HepG2 (cell line): ENCODE results near the gene CEP20. TPM values are rescaled to one million over a fixed set of nuclear protein-coding genes. Genes with fewer than 3 reads are reported as not detected.

Experiments
- ATRX ChIP-seq: sonication (generic); formaldehyde crosslinking; IDR thresholded peaks from 2 replicates; pipeline ENCODE4 v1.4.0; 2020; ENCODE audit warnings: missing genetic modification reagents, borderline replicate concordance
- BORCS8-MEF2B ChIP-seq: sonication (generic); formaldehyde crosslinking; IDR thresholded peaks from 2 replicates; pipeline ENCODE4 v1.8.0; 2022; ENCODE audit warnings: mild to moderate bottlenecking, missing genetic modification reagents
- ETV5 ChIP-seq: IDR thresholded peaks from 2 replicates; pipeline ENCODE4 v1.6.1; 2018; ENCODE audit warnings: missing biosample characterization, missing genetic modification reagents, inconsistent platforms, borderline replicate concordance
- GATAD1 ChIP-seq: IDR thresholded peaks from 2 replicates; pipeline ENCODE4 v1.6.1; 2016; ENCODE audit warnings: missing genetic modification reagents, missing compliant biosample characterization
- GPN1 ChIP-seq: sonication (generic); formaldehyde crosslinking; IDR thresholded peaks from 2 replicates; pipeline ENCODE4 v1.5.1; 2020; ENCODE audit warnings: missing genetic modification reagents, borderline replicate concordance
- HES4 ChIP-seq: sonication (generic); formaldehyde crosslinking; IDR thresholded peaks from 2 replicates; pipeline ENCODE4 v1.9.0; 2021; ENCODE audit warnings: mild to moderate bottlenecking, missing genetic modification reagents, borderline replicate concordance
- HMG20A ChIP-seq: IDR thresholded peaks from 2 replicates; pipeline ENCODE4 v1.6.1; 2016; ENCODE audit warnings: borderline replicate concordance
- HOXA5 ChIP-seq: sonication (generic); formaldehyde crosslinking; IDR thresholded peaks from 2 replicates; pipeline ENCODE4 v1.4.0; 2020; ENCODE audit warnings: missing genetic modification reagents
- IKZF1 ChIP-seq: fragments of 450-650 bp; IDR thresholded peaks from 2 replicates; pipeline ENCODE4 v1.7.1; 2016
- MAFG ChIP-seq: sonication (generic); formaldehyde crosslinking; IDR thresholded peaks from 2 replicates; pipeline ENCODE4 v1.5.1; 2020; ENCODE audit warnings: mild to moderate bottlenecking, missing genetic modification reagents
- MEF2D ChIP-seq: sonication (generic); formaldehyde crosslinking; IDR thresholded peaks from 2 replicates; pipeline ENCODE4 v1.5.1; 2020; ENCODE audit warnings: mild to moderate bottlenecking, missing genetic modification reagents
- REPIN1 ChIP-seq: sonication (generic); formaldehyde crosslinking; IDR thresholded peaks from 2 replicates; pipeline ENCODE4 v1.8.0; 2022; ENCODE audit warnings: missing genetic modification reagents, low read depth, mild to moderate bottlenecking, borderline replicate concordance
- RFX3 ChIP-seq: IDR thresholded peaks from 2 replicates; pipeline ENCODE4 v1.6.1; 2016; ENCODE audit warnings: missing biosample characterization, missing genetic modification reagents
- SALL1 ChIP-seq: sonication (generic); formaldehyde crosslinking; IDR thresholded peaks from 2 replicates; pipeline ENCODE4 v1.8.0; 2022; ENCODE audit warnings: mild to moderate bottlenecking, missing genetic modification reagents
- ZBTB21 ChIP-seq: sonication (generic); formaldehyde crosslinking; IDR thresholded peaks from 2 replicates; pipeline ENCODE4 v1.4.0; 2020; ENCODE audit warnings: missing genetic modification reagents
- ZFAT ChIP-seq: sonication (generic); formaldehyde crosslinking; conservative IDR thresholded peaks from 2 replicates; pipeline ENCODE4 v1.8.1; 2023; ENCODE audit warnings: missing genetic modification reagents, inconsistent platforms
- ZNF460 ChIP-seq: sonication (generic); formaldehyde crosslinking; IDR thresholded peaks from 2 replicates; pipeline ENCODE4 v1.5.1; 2020; ENCODE audit warnings: missing genetic modification reagents, mild to moderate bottlenecking, borderline replicate concordance
- ZNF556 ChIP-seq: sonication (generic); formaldehyde crosslinking; IDR thresholded peaks from 2 replicates; pipeline ENCODE4 v1.4.0; 2020; ENCODE audit warnings: mild to moderate bottlenecking, missing genetic modification reagents, borderline replicate concordance
- ZNF709 ChIP-seq: sonication (generic); formaldehyde crosslinking; IDR thresholded peaks from 2 replicates; pipeline ENCODE4 v1.5.0; 2020; ENCODE audit warnings: mild to moderate bottlenecking, missing genetic modification reagents
- polyA plus RNA-seq, 8 experiments: library from polyadenylated mRNA; depleted of rRNA in 3 of 8; stranded (reverse) in 7 of 8; unstranded in 1 of 8; fragments of >200 nt; fragmentation: Illumina TruSeq in 4 of 8; extraction: Trizol in 4 of 8; gene quantifications; 2 replicates each; pipeline versions ENCODE4 v1.2.1 to v1.2.3, GENCODE V29; 2011 to 2016; ENCODE audit warnings: low read depth in 4 of 8, missing spikeins in 1 of 8, mixed read lengths in 1 of 8; ENCODE audit not compliant: insufficient read depth in 1 of 8
- total RNA-seq, 5 experiments: library from RNA; depleted of rRNA; stranded (reverse); fragments of >200 nt; fragmentation: Illumina TruSeq; extraction: Trizol; gene quantifications; 2 replicates each; pipeline ENCODE4 v1.2.3, GENCODE V29; 2016; ENCODE audit warnings: low read depth in 1 of 5
- TF ChIP-seq, protein P1 (sequence below): sonication (generic); formaldehyde crosslinking; IDR thresholded peaks from 2 replicates; pipeline ENCODE4 v1.4.0; 2020; ENCODE audit warnings: missing genetic modification reagents, mild to moderate bottlenecking, borderline replicate concordance
- TF ChIP-seq, protein P2 (sequence below): sonication (generic); formaldehyde crosslinking; IDR thresholded peaks from 2 replicates; pipeline ENCODE4 v1.4.0; 2020; ENCODE audit warnings: mild to moderate bottlenecking, missing genetic modification reagents
- TF ChIP-seq, protein P3 (sequence below): sonication (generic); formaldehyde crosslinking; IDR thresholded peaks from 2 replicates; pipeline ENCODE4 v1.4.0; 2020; ENCODE audit warnings: missing genetic modification reagents
- TF ChIP-seq, protein P4 (sequence below): sonication (generic); formaldehyde crosslinking; IDR thresholded peaks from 2 replicates; pipeline ENCODE4 v1.4.0; 2020; ENCODE audit warnings: mild to moderate bottlenecking, missing genetic modification reagents, borderline replicate concordance

Gene CEP20
- total and polyA plus RNA-seq, 2 of the 13 experiments (the other 11 are each of a cell fraction or from before 2014, with no cell fraction given): 53.0 to 54.1 TPM

DNA sequence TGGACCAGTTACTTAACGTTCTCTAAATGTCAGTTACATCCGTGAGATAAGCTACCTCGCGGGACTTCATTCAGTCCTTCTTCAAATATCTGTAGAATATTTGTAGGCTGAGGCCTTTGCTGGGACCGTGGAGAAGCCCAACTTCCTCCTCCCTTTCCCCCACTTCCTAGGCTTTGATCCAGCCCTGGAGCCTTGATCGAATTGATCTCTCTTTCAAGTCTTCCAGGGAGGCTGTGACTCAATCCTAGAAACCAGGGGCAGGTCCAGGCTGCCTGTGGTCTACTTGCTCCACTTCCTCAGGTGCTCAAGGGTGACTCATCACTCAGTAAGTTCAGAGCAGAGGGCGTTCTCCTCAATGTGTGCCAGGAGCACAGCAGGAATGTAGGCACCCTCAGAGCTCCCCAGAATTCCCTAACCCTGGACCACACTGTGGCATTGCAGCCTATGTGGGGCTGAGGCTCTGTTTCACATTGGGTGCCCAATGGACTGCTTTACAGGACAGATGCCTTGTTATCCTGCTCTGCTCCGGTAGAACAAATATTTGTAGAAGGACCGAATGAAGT lies 11.2 kb upstream of the CEP20 start (continued):
- TF ChIP-seq ZNF556 (CRISPR knock-in tag) (no peak), REPIN1 (CRISPR knock-in tag) (no peak), ZBTB21 (CRISPR knock-in tag) (no peak), ETV5 (CRISPR knock-in tag) (peak; percentile 91), ZNF460 (CRISPR knock-in tag) (no peak), ZFAT (CRISPR knock-in tag) (no peak), GPN1 (CRISPR knock-in tag) (no peak), IKZF1 (no peak), HES4 (no peak), ZNF709 (no peak; the same call in 1 of the 2 replicates), MEF2D (CRISPR knock-in tag) (peak; percentile 76; the same call in 1 of the 2 replicates), SALL1 (CRISPR knock-in tag) (peak; percentile 80), HOXA5 (CRISPR knock-in tag) (no peak), GATAD1 (CRISPR knock-in tag) (no peak), HMG20A (CRISPR knock-in tag) (peak; percentile 41; the same call in 1 of the 2 replicates), MAFG (CRISPR knock-in tag) (no peak), RFX3 (CRISPR knock-in tag) (no peak), BORCS8-MEF2B (CRISPR knock-in tag) (no peak), ATRX (CRISPR knock-in tag) (no peak)
- TF ChIP-seq, protein P1, sequence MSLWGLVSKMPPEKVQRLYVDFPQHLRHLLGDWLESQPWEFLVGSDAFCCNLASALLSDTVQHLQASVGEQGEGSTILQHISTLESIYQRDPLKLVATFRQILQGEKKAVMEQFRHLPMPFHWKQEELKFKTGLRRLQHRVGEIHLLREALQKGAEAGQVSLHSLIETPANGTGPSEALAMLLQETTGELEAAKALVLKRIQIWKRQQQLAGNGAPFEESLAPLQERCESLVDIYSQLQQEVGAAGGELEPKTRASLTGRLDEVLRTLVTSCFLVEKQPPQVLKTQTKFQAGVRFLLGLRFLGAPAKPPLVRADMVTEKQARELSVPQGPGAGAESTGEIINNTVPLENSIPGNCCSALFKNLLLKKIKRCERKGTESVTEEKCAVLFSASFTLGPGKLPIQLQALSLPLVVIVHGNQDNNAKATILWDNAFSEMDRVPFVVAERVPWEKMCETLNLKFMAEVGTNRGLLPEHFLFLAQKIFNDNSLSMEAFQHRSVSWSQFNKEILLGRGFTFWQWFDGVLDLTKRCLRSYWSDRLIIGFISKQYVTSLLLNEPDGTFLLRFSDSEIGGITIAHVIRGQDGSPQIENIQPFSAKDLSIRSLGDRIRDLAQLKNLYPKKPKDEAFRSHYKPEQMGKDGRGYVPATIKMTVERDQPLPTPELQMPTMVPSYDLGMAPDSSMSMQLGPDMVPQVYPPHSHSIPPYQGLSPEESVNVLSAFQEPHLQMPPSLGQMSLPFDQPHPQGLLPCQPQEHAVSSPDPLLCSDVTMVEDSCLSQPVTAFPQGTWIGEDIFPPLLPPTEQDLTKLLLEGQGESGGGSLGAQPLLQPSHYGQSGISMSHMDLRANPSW (CRISPR knock-in tag): no peak
- TF ChIP-seq, protein P2, sequence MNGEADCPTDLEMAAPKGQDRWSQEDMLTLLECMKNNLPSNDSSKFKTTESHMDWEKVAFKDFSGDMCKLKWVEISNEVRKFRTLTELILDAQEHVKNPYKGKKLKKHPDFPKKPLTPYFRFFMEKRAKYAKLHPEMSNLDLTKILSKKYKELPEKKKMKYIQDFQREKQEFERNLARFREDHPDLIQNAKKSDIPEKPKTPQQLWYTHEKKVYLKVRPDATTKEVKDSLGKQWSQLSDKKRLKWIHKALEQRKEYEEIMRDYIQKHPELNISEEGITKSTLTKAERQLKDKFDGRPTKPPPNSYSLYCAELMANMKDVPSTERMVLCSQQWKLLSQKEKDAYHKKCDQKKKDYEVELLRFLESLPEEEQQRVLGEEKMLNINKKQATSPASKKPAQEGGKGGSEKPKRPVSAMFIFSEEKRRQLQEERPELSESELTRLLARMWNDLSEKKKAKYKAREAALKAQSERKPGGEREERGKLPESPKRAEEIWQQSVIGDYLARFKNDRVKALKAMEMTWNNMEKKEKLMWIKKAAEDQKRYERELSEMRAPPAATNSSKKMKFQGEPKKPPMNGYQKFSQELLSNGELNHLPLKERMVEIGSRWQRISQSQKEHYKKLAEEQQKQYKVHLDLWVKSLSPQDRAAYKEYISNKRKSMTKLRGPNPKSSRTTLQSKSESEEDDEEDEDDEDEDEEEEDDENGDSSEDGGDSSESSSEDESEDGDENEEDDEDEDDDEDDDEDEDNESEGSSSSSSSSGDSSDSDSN (CRISPR knock-in tag): no peak
- TF ChIP-seq, protein P3, sequence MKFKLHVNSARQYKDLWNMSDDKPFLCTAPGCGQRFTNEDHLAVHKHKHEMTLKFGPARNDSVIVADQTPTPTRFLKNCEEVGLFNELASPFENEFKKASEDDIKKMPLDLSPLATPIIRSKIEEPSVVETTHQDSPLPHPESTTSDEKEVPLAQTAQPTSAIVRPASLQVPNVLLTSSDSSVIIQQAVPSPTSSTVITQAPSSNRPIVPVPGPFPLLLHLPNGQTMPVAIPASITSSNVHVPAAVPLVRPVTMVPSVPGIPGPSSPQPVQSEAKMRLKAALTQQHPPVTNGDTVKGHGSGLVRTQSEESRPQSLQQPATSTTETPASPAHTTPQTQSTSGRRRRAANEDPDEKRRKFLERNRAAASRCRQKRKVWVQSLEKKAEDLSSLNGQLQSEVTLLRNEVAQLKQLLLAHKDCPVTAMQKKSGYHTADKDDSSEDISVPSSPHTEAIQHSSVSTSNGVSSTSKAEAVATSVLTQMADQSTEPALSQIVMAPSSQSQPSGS (CRISPR knock-in tag): no peak
- TF ChIP-seq, protein P4, sequence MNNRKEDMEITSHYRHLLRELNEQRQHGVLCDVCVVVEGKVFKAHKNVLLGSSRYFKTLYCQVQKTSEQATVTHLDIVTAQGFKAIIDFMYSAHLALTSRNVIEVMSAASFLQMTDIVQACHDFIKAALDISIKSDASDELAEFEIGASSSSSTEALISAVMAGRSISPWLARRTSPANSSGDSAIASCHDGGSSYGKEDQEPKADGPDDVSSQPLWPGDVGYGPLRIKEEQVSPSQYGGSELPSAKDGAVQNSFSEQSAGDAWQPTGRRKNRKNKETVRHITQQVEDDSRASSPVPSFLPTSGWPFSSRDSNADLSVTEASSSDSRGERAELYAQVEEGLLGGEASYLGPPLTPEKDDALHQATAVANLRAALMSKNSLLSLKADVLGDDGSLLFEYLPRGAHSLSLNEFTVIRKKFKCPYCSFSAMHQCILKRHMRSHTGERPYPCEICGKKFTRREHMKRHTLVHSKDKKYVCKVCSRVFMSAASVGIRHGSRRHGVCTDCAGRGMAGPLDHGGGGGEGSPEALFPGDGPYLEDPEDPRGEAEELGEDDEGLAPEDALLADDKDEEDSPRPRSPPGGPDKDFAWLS (CRISPR knock-in tag): no peak
